Stimulated activated CD4-positive, alpha-beta T cell treated with anti-CD3 and anti-CD28 coated beads, Interleukin-12 subunit alpha, Interleukin-12 subunit beta, amount 100 ng/mL, for 48 hours (primary cell): ENCODE results near the gene CIBAR2.

Source experiments
- DNase-seq, 3 donors: peaks; one replicate each; pipeline ENCODE4 v3.0.0-alpha.2; 2020; ENCODE audit warnings: low read depth in 2 of 3, low spot score in 1 of 3

The CIBAR2 gene

DNA sequence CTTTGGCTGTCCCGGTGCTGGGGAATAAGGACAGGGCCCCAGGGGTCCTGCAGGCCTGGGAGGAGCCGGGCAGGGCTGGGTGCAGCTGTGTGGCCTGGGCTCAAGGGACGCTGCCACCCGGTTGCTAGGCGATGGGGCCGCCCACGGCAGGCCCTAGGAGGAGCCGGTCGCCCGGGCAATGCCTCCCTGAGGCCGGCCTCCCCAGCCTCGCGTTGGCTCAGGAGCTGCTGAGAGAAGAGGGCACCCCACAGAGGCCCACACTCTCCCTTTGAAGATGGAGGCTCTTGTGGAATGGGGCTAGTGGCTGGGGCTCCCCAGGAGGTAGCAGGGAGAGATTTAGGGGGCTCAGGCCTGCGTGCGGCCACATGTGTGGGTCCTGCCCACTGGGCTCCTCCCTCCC lies at the start of gene CIBAR2:
TSS of gene CIBAR2 (minus strand) at position 109 of the 400 bp plus-strand sequence. CDS start 120 bp downstream, outside the sequence.
- DNase-seq = no peak

DNA sequence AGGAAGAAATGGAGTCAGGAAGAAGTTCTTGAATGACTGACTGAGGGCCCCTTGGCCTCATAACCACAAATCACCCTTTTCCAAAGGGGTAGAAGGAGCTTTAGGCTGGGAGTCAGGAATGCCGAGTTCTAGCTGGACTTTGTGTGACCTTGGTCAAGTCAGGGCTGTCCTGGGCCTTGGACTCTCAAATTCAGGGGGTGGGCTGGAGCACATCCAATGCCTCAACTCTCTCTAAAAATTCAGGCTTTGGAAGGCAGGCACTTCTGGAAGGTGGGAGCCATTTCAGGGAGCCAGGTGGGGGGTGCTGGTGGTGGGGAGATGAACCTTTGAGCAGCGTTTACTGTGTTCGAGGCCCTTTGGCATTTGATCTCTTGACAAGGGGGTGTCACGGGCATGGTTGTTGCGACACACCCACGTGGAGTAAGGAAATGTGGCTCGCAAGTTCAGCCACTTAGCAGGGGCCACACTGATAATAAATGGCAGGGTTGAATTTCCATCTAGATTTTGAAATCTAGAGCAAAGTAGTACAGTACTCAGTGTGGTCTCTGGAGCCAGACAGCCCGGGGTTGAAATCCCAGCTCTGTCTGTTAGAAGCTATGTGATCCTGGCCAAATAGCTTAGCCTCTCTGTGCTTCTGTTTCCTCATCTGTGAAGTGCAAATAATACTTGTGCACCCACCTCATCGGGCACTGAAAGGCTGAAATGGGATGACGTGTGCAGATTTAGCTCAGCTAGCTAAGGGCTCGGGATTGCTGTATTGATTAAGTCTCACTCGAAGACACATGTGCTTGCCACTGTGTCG lies 47.1 kb upstream of the CIBAR2 start:
- DNase-seq = no peak

DNA sequence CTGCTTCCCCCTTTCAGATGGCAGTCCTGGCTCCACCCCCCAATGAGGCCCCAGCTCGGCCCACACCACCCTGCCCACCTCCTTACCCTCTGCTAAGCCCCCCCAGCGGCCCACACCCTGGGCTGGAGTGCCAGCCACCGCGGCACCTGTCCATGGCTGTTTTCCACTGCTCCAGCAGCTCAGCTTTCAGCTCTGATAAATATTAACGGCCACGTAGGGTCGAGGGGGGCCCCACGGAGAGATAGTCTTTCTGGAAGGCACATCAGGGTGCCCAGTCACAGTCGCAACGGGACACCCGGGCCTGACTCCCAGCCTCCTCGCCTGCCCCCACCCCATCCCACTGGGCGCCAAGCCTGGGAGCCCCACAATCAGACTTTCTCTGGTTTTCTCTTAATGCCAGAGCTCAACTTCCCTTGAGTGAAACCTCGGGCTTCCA lies 46.5 kb upstream of the CIBAR2 start:
- no peak for DNase-seq

DNA sequence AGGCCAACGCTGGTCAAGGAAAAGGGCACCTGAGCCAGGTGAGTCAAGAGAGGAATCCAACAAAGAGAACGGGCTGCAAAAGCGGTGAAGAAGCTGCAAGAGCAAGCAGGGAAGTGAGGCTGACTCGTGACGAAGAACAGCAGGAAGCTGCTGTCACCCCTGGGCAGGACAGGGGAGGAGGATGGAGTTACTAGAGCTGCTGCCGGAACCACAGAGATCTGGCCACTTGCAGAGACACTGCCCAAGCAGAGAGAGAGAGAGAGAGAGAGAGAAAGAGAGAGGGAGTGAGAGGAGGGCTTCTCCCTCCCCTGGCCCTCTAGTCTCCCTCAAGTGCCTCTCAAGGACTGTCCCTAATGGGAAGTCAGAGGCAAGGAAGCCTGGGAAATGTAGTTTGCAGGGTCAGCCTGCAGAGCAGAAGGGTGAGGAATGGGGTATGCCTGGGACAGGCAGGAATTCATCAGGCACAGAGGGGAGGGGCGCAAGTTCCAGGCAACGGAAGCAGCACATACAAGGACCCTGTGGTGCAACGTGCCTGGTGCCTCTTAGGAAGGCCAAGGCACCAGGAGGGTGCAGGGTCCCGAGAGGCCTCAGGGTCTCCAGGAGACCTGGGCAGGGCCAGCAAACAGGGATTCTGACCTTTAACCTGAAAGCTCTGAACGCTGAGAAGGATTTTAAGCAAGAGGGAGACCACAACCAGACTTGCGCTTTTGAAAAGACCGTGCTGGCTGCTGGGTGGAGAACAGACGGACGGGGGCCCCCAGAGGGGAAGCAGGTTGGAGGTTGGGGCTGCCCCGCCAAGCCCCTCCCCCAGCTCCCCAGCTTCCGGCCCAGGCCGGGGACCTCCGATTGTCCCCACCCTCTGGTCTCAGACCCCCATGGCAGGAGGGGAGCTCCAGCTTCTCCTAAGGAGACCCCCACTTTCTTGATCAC lies 45.8 kb upstream of the CIBAR2 start:
- DNase-seq = peak in 1 of 3 donors; percentile 4

DNA sequence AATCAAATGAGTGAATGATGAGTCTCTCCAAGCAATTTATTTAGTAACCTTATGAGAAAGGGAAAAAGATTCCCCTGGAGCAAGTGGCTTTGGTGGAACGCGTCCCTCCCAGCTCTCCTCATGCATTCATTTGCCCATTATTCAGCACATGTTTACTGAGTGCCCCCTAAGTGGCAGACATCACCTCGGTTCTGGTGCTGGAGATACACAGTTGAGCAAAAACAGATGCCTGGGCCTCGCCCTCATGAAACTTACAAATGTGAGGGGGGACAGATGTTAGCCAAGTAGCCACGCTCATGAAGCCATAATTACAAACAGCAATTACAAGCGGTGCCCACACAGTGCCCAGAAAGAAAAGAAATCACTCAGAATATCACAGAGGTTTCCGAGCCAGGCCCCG lies 45.1 kb upstream of the CIBAR2 start:
- no peak for DNase-seq

DNA sequence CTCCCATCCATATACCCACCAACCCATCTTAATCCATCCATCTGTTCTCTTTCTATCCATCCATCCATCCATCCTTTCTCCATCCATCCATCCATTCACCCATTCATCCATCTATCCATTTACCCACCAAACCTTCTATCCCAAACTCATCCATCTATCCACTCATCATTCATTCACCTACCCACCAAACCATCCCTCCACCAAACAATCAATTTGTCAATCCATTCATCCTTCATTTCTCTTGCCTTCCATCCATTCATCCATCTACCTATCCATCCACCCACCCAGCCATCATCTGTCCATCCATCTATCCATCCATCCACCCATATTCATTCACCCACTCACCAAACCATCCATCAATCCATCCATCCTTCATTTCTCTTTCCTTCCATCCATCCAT lies 44.6 kb upstream of the CIBAR2 start:
- no peak for DNase-seq

DNA sequence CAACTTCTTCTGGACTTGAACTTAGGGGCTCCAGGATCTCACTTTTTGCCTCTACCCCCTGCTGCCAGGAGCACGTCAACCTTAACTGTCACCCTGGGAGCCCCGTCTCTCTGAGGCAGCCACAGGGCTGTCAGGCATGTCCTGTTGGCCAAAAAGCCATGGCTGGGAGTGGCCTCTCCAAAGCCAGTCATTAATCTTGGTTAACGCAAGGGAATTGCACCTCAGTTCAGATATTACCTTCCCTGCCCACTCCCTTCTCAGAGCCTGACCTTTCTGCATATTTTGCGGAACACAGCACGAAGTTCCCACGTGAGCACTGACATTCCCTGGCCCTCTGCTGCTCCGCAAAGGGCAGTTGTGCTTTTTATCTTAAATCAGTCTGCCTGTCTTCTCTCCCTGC lies 44.2 kb upstream of the CIBAR2 start:
- no peak for DNase-seq

DNA sequence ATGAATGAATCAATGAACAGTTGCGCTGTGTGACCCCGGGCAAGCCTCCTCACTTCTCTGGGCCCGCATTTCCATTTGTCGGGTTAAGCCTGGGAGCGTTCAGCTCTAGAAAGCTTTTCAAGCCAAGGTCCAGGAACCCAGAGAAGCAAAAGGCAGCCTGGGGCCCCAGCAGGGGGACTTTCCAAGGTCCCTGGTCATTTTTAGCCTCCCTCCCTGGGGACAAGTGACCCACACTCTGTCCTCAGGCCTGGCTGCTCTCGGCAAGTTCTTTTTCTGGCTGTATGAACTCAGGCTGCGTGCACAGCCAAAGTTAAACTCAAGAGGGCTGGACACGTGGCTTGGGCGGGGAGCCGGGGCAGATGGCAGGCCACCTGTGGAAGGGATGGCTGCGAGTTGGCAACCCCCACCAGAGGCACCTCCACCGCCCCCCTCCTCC lies 41.4 kb upstream of the CIBAR2 start:
- DNase-seq = no peak

DNA sequence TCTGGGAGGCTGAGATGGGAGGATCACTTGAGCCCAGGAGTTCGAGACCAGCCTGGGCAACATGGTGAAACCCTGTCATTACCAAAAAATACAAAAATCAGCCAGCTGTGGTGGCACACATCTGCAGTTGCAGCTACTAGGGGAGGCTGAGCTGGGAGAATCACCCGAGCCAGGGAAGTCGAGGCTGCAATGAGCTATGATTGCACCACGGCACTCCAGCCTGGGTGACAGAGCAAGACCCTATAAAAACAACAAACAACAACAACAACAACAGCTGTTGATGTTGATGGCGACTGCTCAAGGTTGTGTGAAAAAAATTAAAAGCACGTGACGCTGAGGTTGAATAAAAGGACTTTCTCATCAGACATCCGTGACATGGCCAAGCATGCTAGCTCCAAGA lies 40.8 kb upstream of the CIBAR2 start:
- DNase-seq = no peak

DNA sequence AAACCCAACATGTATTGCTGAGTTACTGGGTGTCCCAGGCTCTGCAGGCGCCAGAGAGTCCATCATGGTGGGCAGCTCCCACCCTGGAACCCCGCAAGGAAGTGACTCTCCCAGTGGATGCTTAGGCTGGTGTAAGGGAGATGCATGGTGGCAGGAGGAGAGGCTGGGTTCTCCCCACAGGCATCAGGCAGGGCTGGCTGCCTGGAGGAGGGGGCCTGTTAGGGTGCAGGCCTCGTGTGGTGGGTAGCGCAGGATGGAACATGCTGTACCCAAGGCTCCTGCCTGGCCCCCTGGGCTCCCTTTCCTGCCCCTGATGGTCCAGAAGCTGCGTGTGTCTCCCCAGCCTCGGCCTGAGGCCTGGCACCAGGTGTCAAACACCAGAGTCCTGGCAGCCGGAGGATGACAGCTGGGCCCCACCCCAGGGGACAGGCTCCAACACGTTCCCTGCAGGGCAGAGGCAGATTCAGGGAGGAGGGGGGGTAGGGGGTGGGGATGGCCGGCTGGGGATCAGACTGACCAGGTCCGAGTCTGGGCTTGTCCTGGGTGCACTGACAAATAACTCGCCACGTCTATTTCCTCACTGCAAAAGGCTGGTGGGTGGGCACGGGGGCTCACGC lies 40.2 kb upstream of the CIBAR2 start:
- no peak for DNase-seq

DNA sequence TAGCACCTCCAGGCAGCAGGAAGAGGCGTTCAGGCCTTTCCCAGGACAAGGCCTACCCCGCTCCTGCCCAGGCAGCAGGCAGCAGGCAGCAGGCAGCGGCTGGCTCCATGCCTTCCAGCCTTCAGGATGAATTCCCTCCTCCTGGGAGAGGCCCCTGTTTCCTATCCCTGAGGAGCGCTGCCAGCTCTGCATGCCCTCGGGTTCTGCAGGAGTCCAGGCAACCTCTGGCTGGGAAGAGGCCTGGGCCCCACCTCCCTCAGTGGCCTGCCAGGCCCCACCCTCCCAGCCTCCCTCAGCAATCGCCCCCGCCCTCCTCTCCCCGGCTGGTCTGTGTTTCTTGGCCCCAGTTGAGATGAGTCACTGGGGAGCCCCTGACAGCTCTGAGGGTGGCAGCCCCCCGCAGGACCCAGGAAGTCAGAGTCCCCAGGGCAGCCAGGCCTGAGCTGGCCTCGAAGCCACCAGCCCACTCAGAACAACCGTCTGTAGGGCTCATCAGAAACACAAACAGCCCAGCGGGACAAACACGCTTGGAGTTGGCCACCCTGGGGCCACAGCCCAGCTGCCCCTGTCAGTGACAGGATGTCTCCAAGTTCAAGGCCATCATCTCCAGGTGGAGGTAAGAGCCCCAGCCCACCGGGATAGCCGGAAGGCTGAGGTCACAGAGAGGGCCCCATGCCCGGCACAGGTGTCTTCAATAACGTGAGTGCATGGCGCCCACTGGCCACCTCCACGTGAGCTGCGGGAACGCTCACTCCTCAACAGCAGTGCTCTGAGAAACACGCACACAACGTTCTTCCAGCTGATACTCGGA lies 39.5 kb upstream of the CIBAR2 start:
- DNase-seq = no peak

DNA sequence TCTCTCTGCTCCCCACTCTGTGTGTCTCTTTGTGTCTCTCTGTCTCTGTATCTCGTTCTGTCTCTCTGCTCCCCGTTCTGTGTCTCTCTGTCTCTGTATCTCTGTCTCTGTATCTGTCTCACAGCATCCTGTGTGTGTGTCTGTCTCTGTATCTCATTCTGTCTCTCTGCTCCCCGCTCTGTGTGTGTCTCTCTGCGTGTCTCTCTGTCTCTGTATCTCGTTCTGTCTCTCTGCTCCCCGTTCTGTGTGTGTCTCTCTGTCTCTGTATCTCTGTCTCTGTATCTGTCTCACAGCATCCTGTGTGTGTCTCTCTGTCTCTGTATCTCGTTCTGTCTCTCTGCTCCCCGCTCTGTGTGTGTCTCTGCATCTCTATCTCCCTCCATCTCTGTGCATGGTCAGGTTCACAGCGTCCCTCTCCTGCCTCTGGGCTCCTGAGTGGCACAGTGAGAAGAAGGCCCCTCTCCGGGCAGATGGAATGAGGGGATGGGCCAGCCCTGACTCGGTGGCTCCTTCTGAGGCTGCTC lies 38.9 kb upstream of the CIBAR2 start:
- DNase-seq = no peak

DNA sequence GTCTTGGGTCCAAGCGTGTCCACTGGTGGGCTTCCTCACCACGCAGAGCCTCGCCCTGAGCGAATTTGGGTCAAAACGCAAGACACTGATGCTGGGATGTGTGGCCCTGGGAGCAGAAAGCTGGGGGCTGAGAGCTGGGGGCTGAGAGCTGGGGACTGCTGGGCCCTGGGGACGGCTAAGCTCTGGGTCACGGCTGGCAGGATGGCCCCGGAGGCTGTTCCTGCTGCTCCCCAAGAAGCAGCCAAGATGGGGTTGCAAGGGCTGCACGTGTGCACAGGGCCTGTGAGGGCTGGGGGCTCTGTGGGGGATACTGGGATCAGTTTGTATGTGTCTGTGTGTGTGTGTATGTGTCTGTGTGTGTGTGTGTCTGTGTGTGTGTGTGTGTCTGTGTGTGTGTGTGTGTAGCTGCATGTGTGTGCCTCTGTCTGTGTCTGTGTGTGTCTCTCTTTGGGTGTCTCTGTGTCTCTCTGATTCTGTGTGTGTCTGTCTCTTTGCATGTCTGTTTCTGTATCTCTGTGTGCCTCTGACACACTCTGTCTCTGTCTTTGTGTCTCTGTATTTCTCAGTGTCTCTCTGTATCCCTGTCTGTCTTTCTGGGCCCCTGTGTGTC lies 38.2 kb upstream of the CIBAR2 start:
- no peak for DNase-seq

DNA sequence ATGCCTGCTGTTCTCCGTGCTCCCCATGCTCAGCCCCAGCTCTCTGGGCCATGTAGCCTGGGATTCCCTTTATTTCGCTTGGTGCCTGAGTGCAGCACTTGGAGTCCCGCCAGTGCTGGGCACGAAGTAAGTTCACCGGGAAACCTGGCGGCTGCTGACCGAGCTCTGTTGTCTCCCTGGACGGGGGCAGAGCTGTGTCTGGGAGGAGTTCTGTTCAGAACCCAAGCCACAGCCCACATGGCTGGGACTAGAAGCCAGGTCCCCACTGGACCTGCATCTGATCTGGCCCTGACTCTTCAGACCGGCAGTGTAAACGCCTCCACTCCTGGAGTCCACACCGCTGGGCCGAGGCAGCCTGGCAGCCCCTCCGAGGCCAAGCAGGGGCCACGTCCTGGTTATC lies 37.5 kb upstream of the CIBAR2 start:
- no peak for DNase-seq

DNA sequence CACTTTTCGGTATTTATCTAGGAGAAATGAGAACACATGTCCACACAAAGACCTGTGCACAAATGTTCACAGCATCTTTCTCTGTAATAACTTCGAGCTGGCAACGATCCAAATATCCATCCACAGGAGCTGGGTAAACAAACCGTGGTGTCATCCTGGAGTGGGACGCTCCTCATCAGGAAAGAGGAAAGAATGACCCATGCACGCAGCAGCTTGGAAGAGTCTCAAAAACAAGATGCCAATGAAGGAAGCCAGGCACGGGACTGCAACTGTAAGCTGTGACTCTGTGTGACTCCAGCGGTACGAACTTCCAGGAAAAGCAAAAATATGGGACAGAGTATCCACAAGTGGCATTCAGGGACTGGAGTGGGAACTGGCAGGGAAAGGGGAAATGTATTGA lies 36.7 kb upstream of the CIBAR2 start:
- no peak for DNase-seq

DNA sequence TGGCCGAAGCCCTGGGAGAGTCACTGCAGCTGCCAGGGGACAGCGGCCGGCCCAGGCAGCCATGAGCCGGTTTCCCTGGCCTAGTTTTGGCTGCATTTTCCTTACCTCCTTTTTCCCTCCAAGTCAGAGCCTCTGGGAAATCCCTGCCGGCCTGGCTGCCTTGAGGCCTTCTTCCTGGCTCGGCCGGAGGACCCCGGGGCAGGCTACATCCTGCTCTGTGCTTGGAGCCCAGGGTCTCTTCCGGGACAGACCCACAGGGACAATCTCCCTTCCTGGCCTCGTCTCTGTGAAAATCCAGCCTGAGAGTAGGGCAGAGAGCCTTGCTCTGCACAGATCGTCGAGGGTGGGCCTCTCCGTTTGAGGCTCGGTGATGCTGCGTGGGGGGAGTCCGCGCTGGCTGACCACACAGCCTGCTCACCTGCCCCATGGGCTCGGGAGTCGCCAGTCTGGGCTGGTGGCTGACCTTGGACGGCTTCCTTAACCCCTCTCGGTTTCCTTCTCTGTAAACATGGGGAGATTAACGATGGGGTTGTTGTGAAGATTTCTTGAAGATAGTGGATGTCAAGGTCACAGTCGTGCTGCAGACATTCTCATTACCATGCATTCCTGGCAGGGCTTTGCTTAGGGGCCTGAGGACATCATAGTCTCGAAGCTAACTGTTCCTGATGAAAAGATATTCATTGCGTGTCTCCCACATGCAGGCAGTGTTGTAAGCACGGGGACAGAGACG lies 34.8 kb upstream of the CIBAR2 start:
- DNase-seq = no peak

DNA sequence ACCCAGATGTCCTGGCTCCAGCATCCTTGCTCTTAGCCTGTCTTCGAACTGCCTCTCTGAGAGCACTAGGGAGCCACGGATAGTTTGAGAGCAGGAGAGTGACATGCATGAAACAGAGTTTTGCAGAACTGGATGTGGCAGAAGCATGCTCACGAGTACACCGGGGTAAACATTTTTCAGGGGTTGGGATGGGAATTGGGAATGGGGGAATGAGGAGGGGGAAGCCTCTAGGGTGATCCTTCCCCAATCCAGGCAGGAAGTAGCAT lies 34.2 kb upstream of the CIBAR2 start:
- no peak for DNase-seq

DNA sequence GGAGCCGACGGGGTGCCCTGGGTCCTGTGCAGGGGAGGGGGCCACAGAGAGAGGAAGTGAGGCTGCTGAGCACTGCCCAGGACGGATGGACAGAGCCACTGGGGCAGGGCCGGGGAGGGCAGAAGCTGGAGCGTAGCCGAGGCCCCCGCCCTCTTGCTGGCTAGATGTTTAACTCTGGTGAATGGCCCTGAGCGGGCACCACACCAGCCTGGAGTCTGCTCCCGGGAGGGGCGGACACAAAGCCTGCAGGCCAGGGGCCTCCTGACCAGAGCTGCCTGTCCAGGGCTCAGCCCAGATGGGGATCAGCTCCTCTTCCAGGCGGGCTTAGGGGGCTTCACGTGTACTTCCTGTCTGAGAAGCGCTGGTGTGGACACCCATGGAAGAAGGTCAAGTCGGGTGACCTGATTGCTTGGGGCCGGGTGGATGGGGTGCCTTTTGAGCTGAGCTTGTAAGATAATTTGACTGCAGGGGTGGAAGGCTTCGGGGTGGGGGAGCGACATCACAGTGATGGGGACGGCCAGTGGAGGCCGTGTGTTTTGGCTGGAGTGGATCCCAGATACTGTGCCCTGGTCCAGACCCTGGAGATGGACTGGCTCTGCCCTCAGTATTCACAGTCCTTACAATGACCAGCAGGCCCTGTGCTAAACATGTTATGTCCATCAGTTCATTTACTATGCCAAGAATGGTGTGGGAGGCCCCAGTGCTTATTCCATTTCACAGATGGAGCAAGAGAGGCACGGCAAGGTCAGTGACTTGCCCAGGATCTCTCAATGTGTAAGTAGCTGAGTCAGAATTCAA lies 33.7 kb upstream of the CIBAR2 start:
- no peak for DNase-seq

DNA sequence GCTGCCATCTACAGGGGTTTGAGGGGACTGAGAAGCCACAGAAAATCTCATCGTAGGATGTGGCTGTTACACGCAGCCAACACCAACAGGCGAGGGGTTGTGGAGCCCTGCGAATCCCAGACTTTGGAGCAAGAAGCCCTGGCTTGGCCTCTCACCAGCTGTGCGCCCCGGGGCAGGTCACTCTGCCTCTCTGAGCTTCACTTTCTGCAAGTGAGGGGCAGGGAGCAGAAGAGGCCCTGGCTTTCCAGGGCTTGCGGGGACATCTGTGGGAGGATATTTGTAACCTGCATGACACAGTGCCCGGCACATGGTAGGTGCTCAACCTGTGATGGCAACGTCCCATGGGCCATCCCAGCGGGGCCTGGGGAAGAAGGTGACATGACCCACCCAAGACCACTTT lies 32.9 kb upstream of the CIBAR2 start:
- no peak for DNase-seq
